ENCODE data around the gene GALNT9.

DNA sequence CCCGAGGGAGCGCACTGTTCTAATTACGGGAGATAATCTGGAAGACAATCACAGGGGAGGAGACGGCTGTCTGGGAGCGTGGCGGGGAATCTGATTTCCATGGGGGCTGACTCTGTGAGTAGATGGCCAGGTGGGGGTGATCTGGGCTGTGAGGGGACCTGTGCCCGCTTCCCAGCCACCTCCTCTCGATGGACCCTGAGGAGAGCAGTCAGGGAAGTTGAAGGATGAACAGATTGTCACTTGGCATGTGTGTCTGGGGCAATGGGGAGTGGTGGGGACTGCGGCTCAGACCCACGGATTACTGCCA, 22.6 kb downstream of the GALNT9 start:
- TF ChIP-seq EZH2 (IDR thresholded peaks at IDR 0.05; ENCODE audit: low read length, missing control alignments), result no peak
- TF ChIP-seq CTCF (conservative IDR thresholded peaks at IDR 0.05 in 1 of 2, IDR thresholded peaks at IDR 0.05 in 1 of 2; ENCODE audit: low read depth in 1 of 2, low read length in 2 of 2), result no peak
